SK-N-SH (cell line): Measurements from ENCODE around the gene GPRIN3. TPM values are rescaled to one million over a fixed set of nuclear protein-coding genes. Genes with fewer than 3 reads are reported as not detected.

Experiments
- CTCF ChIA-PET: fragments of 300-600, 350-600 bp; formaldehyde crosslinking; extraction: SDS; loops from one replicate; lab custom pipeline; 2021; lab: Yijun Ruan, JAX
- POLR2A ChIA-PET: fragments of 350-600 bp; sonication (Branson Sonifier 250); formaldehyde crosslinking; extraction: SDS; loops from one replicate; lab custom pipeline; 2020; ENCODE audit warnings: antibody characterized with exemption, inconsistent platforms; lab: Yijun Ruan, JAX
- DNase-seq: peaks from one replicate; pipeline ENCODE4 v3.0.0; 2012
- H2AFZ ChIP-seq: fragments of 200-600 bp; sonication (generic); 2 replicates; pipeline ENCODE4 v1.8.1; 2016; ENCODE audit warnings: antibody characterized with exemption, mild to moderate bottlenecking, low read depth
- H3F3A ChIP-seq: fragments of 200-600 bp; sonication (generic); replicated peaks from 2 replicates; pipeline ENCODE3; 2016; ENCODE audit warnings: antibody characterized with exemption, mild to moderate bottlenecking; ENCODE audit not compliant: insufficient read depth
- H3K27ac ChIP-seq, 2 experiments: fragments of 200-500 bp in 1 of 2; fragments of 200-600 bp in 1 of 2; sonication (Bioruptor generic) in 1 of 2; sonication (generic), shearing (Covaris generic) in 1 of 2; 2 replicates each; pipeline versions ENCODE4 v1.5.1 to v1.6.1; 2014 to 2016; ENCODE audit warnings: low read depth in 2 of 2, inconsistent platforms in 1 of 2, low read length in 1 of 2, mild to moderate bottlenecking in 1 of 2, mixed read lengths in 1 of 2
- H3K27me3 ChIP-seq: fragments of 200-600 bp; sonication (generic), shearing (Covaris generic); 2 replicates; pipeline ENCODE4 v1.6.1; 2016; ENCODE audit warnings: mixed run types; ENCODE audit not compliant: insufficient read depth
- H3K36me3 ChIP-seq, 2 experiments: fragments of 200-500 bp in 1 of 2; fragments of 200-600 bp in 1 of 2; sonication (Bioruptor generic) in 1 of 2; sonication (generic) in 1 of 2; replicated peaks in 1 of 2; 2 replicates each; pipeline versions ENCODE3 to v1.5.1; 2014 to 2016; ENCODE audit warnings: low read length in 1 of 2, mild to moderate bottlenecking in 1 of 2; ENCODE audit not compliant: insufficient read depth in 2 of 2, control insufficient read depth in 1 of 2
- H3K4me1 ChIP-seq, 2 experiments: fragments of 200-500 bp in 1 of 2; fragments of 200-600 bp in 1 of 2; sonication (Bioruptor generic) in 1 of 2; sonication (generic), shearing (Covaris generic) in 1 of 2; 2 replicates each; pipeline versions ENCODE4 v1.5.1 to v1.6.1; 2014 to 2016; ENCODE audit warnings: low read depth in 1 of 2, low read length in 1 of 2, mixed run types in 1 of 2; ENCODE audit not compliant: insufficient read depth in 2 of 2, control insufficient read depth in 1 of 2
- H3K4me2 ChIP-seq: fragments of 200-600 bp; sonication (generic), shearing (Covaris generic); 2 replicates; pipeline ENCODE4 v1.6.1; 2017; ENCODE audit warnings: mixed run types
- H3K4me3 ChIP-seq, 2 experiments: fragments of 200-500 bp in 1 of 2; fragments of 200-600 bp in 1 of 2; sonication (Bioruptor generic) in 1 of 2; sonication (generic), shearing (Covaris generic) in 1 of 2; 2 replicates each; pipeline versions ENCODE4 v1.5.1 to v1.8.1; 2014 to 2016; ENCODE audit warnings: low read depth in 2 of 2, inconsistent platforms in 1 of 2, low read length in 1 of 2, mild to moderate bottlenecking in 1 of 2, mixed read lengths in 1 of 2, moderate library complexity in 1 of 2
- H3K79me2 ChIP-seq: fragments of 200-600 bp; sonication (generic); 2 replicates; pipeline ENCODE4 v1.8.1; 2017; ENCODE audit warnings: mild to moderate bottlenecking; ENCODE audit not compliant: insufficient read depth
- H3K9ac ChIP-seq: fragments of 200-600 bp; sonication (generic); 2 replicates; pipeline ENCODE4 v1.6.1; 2017; ENCODE audit warnings: mixed run types
- H3K9me2 ChIP-seq: fragments of 200-600 bp; sonication (generic); 2 replicates; pipeline ENCODE4 v1.6.1; 2017; ENCODE audit warnings: mixed run types
- H3K9me3 ChIP-seq: fragments of 200-600 bp; sonication (generic); 2 replicates; pipeline ENCODE4 v1.6.1; 2017; ENCODE audit warnings: mixed run types, mild to moderate bottlenecking, moderate library complexity
- H4K20me1 ChIP-seq: fragments of 200-600 bp; sonication (generic); 2 replicates; pipeline ENCODE4 v1.6.1; 2017; ENCODE audit warnings: mild to moderate bottlenecking, mixed run types; ENCODE audit not compliant: insufficient read depth
- EP300 ChIP-seq, 2 experiments: IDR thresholded peaks; 2 replicates each; pipeline versions ENCODE4 v1.4.0 to v1.6.1; 2012; ENCODE audit warnings: borderline replicate concordance in 1 of 2, low read depth in 1 of 2, low read length in 1 of 2
- EZH2phosphoT487 ChIP-seq: fragments of 200-600 bp; sonication (generic); IDR thresholded peaks from 2 replicates; pipeline ENCODE4 v1.6.1; 2017; ENCODE audit warnings: low read depth, mixed run types, mild to moderate bottlenecking, antibody characterized with exemption, moderate library complexity, borderline replicate concordance
- GATA2 ChIP-seq: sonication (generic); formaldehyde crosslinking; IDR thresholded peaks from 2 replicates; pipeline ENCODE4 v1.5.0; 2020; ENCODE audit warnings: mild to moderate bottlenecking, missing genetic modification reagents
- JUND ChIP-seq: IDR thresholded peaks from 2 replicates; pipeline ENCODE4 v1.4.0; 2012
- MEF2A ChIP-seq: IDR thresholded peaks from 2 replicates; pipeline ENCODE4 v1.4.0; 2012; ENCODE audit warnings: low read depth, borderline replicate concordance
- MXI1 ChIP-seq: IDR thresholded peaks from 2 replicates; pipeline ENCODE4 v1.6.1; 2012; ENCODE audit warnings: mild to moderate bottlenecking, low read depth, low read length, improper control_type of control experiment
- POLR2AphosphoS5 ChIP-seq: IDR thresholded peaks from 2 replicates; pipeline ENCODE4 v1.6.1; 2012; ENCODE audit warnings: low read depth, low read length
- RAD21 ChIP-seq: IDR thresholded peaks from 2 replicates; pipeline ENCODE4 v1.6.1; 2012; ENCODE audit warnings: mild to moderate bottlenecking, low read length
- RFX5 ChIP-seq: IDR thresholded peaks from 2 replicates; pipeline ENCODE4 v1.6.1; 2012; ENCODE audit warnings: mild to moderate bottlenecking, improper control_type of control experiment, low read length
- RXRA ChIP-seq: IDR thresholded peaks from 2 replicates; pipeline ENCODE4 v1.4.0; 2012; ENCODE audit warnings: low read depth, mild to moderate bottlenecking, borderline replicate concordance
- SIN3A ChIP-seq: IDR thresholded peaks from 2 replicates; pipeline ENCODE4 v1.6.1; 2012; ENCODE audit warnings: low read depth, mild to moderate bottlenecking, low read length, moderate library complexity, borderline replicate concordance
- SMC3 ChIP-seq: IDR thresholded peaks from 2 replicates; pipeline ENCODE4 v1.6.1; 2012; ENCODE audit warnings: low read depth, low read length, improper control_type of control experiment
- YY1 ChIP-seq: IDR thresholded peaks from 2 replicates; pipeline ENCODE4 v1.4.0; 2012; ENCODE audit warnings: low read depth, mild to moderate bottlenecking
- WGBS: methylation state at CpG from one replicate; pipeline ENCODE4 v1.1.6; 2017; ENCODE audit warnings: low lambda C conversion rate; 5-methylcytosine and 5-hydroxymethylcytosine counted together
- polyA plus RNA-seq, 3 experiments: library from polyadenylated mRNA; depleted of rRNA; stranded (reverse); fragments of >200 nt; gene quantifications; 2 replicates each; pipeline ENCODE4 v1.2.3, GENCODE V29; 2012
- TF ChIP-seq, protein P1 (sequence below): IDR thresholded peaks from 2 replicates; pipeline ENCODE4 v1.6.1; 2012; ENCODE audit warnings: mild to moderate bottlenecking, low read depth, low read length, moderate library complexity
- TF ChIP-seq, protein P2 (sequence below): fragments of 150-350 bp; IDR thresholded peaks from 2 replicates; pipeline ENCODE4 v1.6.1; 2017; ENCODE audit warnings: antibody characterized with exemption, low read length, low read depth, borderline replicate concordance

Gene GPRIN3
- polyA plus RNA-seq, 1 of the 3 experiments (the other 2 are of a cell fraction) = not detected

DNA sequence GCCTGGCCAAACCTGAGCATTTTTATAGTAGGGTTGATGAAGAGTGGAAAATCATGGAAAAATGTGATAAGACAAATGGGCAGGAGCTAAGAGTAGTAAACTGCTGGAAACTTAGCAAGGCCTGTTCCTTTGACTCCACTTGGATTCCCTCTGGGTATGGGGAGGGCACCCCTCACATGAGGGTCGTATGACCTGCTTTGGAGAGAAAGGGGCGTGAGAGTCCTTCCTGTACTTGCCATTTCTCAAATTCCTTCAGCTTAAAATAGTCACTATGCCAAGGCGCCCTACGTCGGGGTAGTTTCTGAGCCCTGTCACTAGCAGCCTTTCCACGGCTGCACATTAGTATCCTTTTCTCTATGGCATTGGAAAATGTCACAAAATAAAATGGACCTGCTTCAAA is 49.1 kb downstream of the GPRIN3 start (continued):
- TF ChIP-seq RXRA (no peak), EZH2phosphoT487 (no peak)
- TF ChIP-seq, all 33 proteins: peak for 0

DNA sequence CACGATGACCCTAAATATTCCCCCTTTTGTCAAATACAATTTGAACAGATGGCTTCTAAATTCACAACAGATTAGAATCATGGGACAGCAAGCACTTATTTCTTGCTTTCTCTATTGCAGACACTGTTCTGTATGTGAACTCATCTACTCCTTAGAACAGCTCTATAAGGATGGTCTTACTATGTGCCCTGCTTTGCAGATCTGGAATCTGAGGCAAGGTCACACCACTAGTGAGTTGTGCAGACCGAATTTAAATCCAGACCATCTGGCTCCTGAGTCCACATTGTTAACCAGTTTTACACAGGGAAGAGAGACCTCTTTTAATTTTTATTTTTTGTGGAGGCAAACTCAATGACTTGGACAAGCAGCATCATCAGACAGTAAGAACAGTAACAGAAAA is 50.2 kb downstream of the GPRIN3 start:
- Histone ChIP-seq H4K20me1 (no peaks in the 10 kb centered on the region), H3K27me3 (no peaks in the 10 kb centered on the region), H3K79me2 (no peaks in the 10 kb centered on the region), H3K27ac (no peak overlapping the region)
- POLR2A ChIA-PET = no interaction called here
- no peak for TF ChIP-seq RFX5
- TF ChIP-seq, protein P1, sequence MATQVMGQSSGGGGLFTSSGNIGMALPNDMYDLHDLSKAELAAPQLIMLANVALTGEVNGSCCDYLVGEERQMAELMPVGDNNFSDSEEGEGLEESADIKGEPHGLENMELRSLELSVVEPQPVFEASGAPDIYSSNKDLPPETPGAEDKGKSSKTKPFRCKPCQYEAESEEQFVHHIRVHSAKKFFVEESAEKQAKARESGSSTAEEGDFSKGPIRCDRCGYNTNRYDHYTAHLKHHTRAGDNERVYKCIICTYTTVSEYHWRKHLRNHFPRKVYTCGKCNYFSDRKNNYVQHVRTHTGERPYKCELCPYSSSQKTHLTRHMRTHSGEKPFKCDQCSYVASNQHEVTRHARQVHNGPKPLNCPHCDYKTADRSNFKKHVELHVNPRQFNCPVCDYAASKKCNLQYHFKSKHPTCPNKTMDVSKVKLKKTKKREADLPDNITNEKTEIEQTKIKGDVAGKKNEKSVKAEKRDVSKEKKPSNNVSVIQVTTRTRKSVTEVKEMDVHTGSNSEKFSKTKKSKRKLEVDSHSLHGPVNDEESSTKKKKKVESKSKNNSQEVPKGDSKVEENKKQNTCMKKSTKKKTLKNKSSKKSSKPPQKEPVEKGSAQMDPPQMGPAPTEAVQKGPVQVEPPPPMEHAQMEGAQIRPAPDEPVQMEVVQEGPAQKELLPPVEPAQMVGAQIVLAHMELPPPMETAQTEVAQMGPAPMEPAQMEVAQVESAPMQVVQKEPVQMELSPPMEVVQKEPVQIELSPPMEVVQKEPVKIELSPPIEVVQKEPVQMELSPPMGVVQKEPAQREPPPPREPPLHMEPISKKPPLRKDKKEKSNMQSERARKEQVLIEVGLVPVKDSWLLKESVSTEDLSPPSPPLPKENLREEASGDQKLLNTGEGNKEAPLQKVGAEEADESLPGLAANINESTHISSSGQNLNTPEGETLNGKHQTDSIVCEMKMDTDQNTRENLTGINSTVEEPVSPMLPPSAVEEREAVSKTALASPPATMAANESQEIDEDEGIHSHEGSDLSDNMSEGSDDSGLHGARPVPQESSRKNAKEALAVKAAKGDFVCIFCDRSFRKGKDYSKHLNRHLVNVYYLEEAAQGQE = no peak
- no peak for TF ChIP-seq YY1
- TF ChIP-seq EP300 (IDR thresholded peaks at IDR 0.05; ENCODE audit: borderline replicate concordance in 1 of 2, low read depth in 1 of 2, low read length in 1 of 2) = no peak
- no peak for TF ChIP-seq SMC3
- TF ChIP-seq SIN3A = no peak
- TF ChIP-seq, all 33 proteins: peak for 0
- Histone ChIP-seq H3K4me2 (no peak overlapping the region), H3K9me2 (no peaks in the 10 kb centered on the region), H3K9me3 (no peaks in the 10 kb centered on the region), H3K36me3 (no peaks in the 10 kb centered on the region), H3F3A (no peaks in the 10 kb centered on the region), H3K9ac (no peak overlapping the region), H2AFZ (no peak overlapping the region), H3K4me1 (no peaks in the 10 kb centered on the region; a peak in 1 of 4 replicates), H3K4me3 (no peak overlapping the region)
- 45% methylated on average over 2 of the region's 2 CpGs for WGBS
- DNase-seq = no peak
- CTCF ChIA-PET = interaction anchor here (1.0 to 1.9 kb wide), 3 partner anchors 31 to 178 kb away, joined by 3 to 5 read pairs (median 3); no protein-coding TSS in a partner anchor

DNA sequence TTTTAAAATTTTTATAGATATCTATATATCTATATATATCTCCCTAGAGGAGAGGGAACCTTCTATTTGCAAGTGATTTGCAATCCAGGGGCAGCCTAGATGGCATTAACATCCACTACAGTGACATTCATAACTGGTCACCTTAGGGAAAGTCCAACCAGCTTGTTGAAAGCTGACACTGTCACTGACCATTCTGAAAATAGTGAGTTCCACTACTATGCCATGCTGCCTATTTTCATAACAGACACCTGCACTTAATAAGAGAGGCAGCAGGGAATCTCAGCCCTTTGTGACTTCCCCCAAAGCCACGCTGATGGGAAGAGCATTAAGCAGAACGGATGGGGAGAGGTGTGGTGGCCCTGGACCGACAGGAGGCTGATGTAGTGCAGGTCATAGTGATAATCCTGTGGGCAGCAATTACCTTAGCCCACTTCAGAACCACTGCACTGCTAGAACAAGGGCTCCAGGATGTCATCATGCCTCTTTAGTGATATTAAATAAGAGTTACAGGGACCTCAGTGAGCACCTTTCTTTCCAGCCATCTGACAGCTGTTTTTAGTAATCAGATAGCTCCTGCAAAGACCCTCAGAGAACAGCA is 51.3 kb downstream of the GPRIN3 start:
- CTCF ChIA-PET = interaction anchor here (1.0 to 1.9 kb wide), 8 partner anchors 9 to 180 kb away, joined by 3 to 5 read pairs (median 4); no protein-coding TSS in a partner anchor
- POLR2A ChIA-PET = no interaction called here
- H3F3A ChIP-seq = no peaks in the 10 kb centered on the region
- H3K9ac ChIP-seq = no peak overlapping the region
- H3K4me1 ChIP-seq = no peaks in the 10 kb centered on the region; a peak in 1 of 4 replicates
- DNase-seq = no peak
- no peak overlapping the region for H3K27ac ChIP-seq
- no peaks in the 10 kb centered on the region for H3K9me3 ChIP-seq
- H4K20me1 ChIP-seq = no peaks in the 10 kb centered on the region
- no peaks in the 10 kb centered on the region for H3K79me2 ChIP-seq
- H3K9me2 ChIP-seq = no peaks in the 10 kb centered on the region
- H3K4me3 ChIP-seq = no peak overlapping the region
- no peaks in the 10 kb centered on the region for H3K27me3 ChIP-seq
- no peak for TF ChIP-seq MXI1
- no peak for TF ChIP-seq RAD21
- TF ChIP-seq SMC3 = no peak
- no peak for TF ChIP-seq GATA2 (CRISPR knock-in tag)
- TF ChIP-seq JUND = no peak
- TF ChIP-seq, protein P2, sequence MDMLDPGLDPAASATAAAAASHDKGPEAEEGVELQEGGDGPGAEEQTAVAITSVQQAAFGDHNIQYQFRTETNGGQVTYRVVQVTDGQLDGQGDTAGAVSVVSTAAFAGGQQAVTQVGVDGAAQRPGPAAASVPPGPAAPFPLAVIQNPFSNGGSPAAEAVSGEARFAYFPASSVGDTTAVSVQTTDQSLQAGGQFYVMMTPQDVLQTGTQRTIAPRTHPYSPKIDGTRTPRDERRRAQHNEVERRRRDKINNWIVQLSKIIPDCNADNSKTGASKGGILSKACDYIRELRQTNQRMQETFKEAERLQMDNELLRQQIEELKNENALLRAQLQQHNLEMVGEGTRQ = no peak
- no peak for TF ChIP-seq YY1
- TF ChIP-seq POLR2AphosphoS5 = no peak
- TF ChIP-seq MEF2A = no peak
- TF ChIP-seq, all 33 proteins: peak for 0
- Histone ChIP-seq H3K36me3 (no peaks in the 10 kb centered on the region), H2AFZ (no peak overlapping the region), H3K4me2 (no peak overlapping the region)
- WGBS = 25% methylated on average over 3 of the region's 3 CpGs
